OCI-LY7 (cell line): Measurements from ENCODE around the gene MGA. TPM values are rescaled to one million over a fixed set of nuclear protein-coding genes. Genes with fewer than 3 reads are reported as not detected.

ENCODE experiments used
- BruUV-seq: library from RNA; stranded (reverse); fragments of 400-500 nt; replicated peaks from 2 replicates; lab custom pipeline; 2021; lab: Mats Ljungman, UMichigan
- CTCF ChIA-PET: fragments of 300-600 bp; sonication (Branson Sonifier 250); formaldehyde crosslinking; loops from one replicate; lab custom pipeline; 2022; ENCODE audit warnings: antibody characterized with exemption; ENCODE audit not compliant: unreplicated experiment; lab: Charles Lee
- POLR2A ChIA-PET: fragments of 300-600 bp; sonication (Branson Sonifier 250); formaldehyde crosslinking; loops from one replicate; lab custom pipeline; 2022; ENCODE audit warnings: antibody characterized with exemption; lab: Charles Lee
- DNase-seq: peaks from one replicate; pipeline ENCODE4 v3.0.0-alpha.2; 2015; ENCODE audit warnings: low spot score
- H2AFZ ChIP-seq: fragments of 200-600 bp; sonication (generic), shearing (Covaris generic); 2 replicates; pipeline ENCODE4 v1.6.1; 2014; ENCODE audit warnings: mild to moderate bottlenecking, antibody characterized with exemption, low read length, moderate library complexity
- H3K27ac ChIP-seq: fragments of 200-600 bp; sonication (generic); 2 replicates; pipeline ENCODE4 v1.5.1; 2014; ENCODE audit warnings: mixed run types, low read depth, mild to moderate bottlenecking, moderate library complexity, low read length, inconsistent platforms; ENCODE audit not compliant: poor library complexity, severe bottlenecking
- H3K36me3 ChIP-seq: fragments of 200-600 bp; sonication (generic); 2 replicates; pipeline ENCODE4 v1.6.1; 2014; ENCODE audit warnings: mild to moderate bottlenecking, antibody characterized with exemption, low read length, moderate library complexity, mixed read lengths; ENCODE audit not compliant: insufficient read depth
- H3K4me1 ChIP-seq: fragments of 200-600 bp; sonication (generic); 2 replicates; pipeline ENCODE4 v1.5.1; 2014; ENCODE audit warnings: mild to moderate bottlenecking, low read length; ENCODE audit not compliant: insufficient read depth, poor library complexity, severe bottlenecking
- H3K4me2 ChIP-seq: fragments of 200-600 bp; sonication (generic); 2 replicates; pipeline ENCODE4 v1.6.1; 2014; ENCODE audit warnings: mild to moderate bottlenecking, low read length
- H3K4me3 ChIP-seq: fragments of 200-600 bp; sonication (generic); 2 replicates; pipeline ENCODE4 v1.5.1; 2014; ENCODE audit warnings: mild to moderate bottlenecking, low read depth, low read length; ENCODE audit not compliant: poor library complexity, severe bottlenecking
- H3K79me2 ChIP-seq: fragments of 200-600 bp; sonication (generic); 2 replicates; pipeline ENCODE4 v1.6.1; 2016; ENCODE audit warnings: low read depth, mild to moderate bottlenecking, low read length, moderate library complexity, mixed read lengths; ENCODE audit not compliant: insufficient read depth
- H3K9me2 ChIP-seq: fragments of 200-600 bp; sonication (generic); 2 replicates; pipeline ENCODE4 v1.6.1; 2016; ENCODE audit warnings: mild to moderate bottlenecking, low read length, mixed read lengths; ENCODE audit not compliant: insufficient read depth
- H3K9me3 ChIP-seq: fragments of 200-600 bp; sonication (generic); 2 replicates; pipeline ENCODE4 v1.6.1; 2014; ENCODE audit warnings: mild to moderate bottlenecking, mixed run types, low read length, mixed read lengths
- H4K20me1 ChIP-seq: fragments of 200-600 bp; sonication (generic); 2 replicates; pipeline ENCODE4 v1.6.1; 2014; ENCODE audit warnings: mild to moderate bottlenecking, antibody characterized with exemption, low read length, moderate library complexity, mixed read lengths; ENCODE audit not compliant: insufficient read depth
- CTCF ChIP-seq: fragments of 200-600 bp; sonication (generic); conservative IDR thresholded peaks from 2 replicates; pipeline ENCODE4 v1.5.1; 2014; ENCODE audit warnings: mild to moderate bottlenecking, antibody characterized with exemption, low read length, moderate library complexity, mixed read lengths
- EZH2phosphoT487 ChIP-seq: fragments of 200-600 bp; sonication (generic); IDR thresholded peaks from 2 replicates; pipeline ENCODE4 v1.6.1; 2018; ENCODE audit warnings: low read depth, borderline replicate concordance, mild to moderate bottlenecking, mixed run types, antibody characterized with exemption, low read length, moderate library complexity, mixed read lengths
- intact Hi-C: fragments of 100-400 bp; cut with micrococcal nuclease; formaldehyde crosslinking; loops from one replicate; pipeline ENCODE4 v1.10.0; 2022; ENCODE audit not compliant: unreplicated experiment
- total RNA-seq, 2 experiments: library from RNA; depleted of rRNA in 1 of 2; stranded (reverse); fragments of >200 nt in 1 of 2; shearing (Covaris generic) in 1 of 2; gene quantifications; 2 replicates each; pipeline ENCODE4 v1.2.3, GENCODE V29; 2014 to 2022

The MGA gene
- total RNA-seq, 2 experiments from 2014 or later, result 48.8 to 59.1 TPM

GRCh38 chr15:41773332-41773728 lies 113.1 kb downstream of the MGA start:
- DNase-seq, result peak; percentile 22
- intact Hi-C loops, result loop anchor here (5.0 kb wide), 2 partner anchors 171 to 216 kb away; partner anchors contain the start of gene TYRO3

GRCh38 chr15:41773729-41774061 lies 113.5 kb downstream of the MGA start:
- ChIA-PET POLR2A (interaction anchor here (0.5 to 3.2 kb wide), 11 partner anchors 10 to 482 kb away, joined by 3 to 22 read pairs (median 4); no protein-coding TSS in a partner anchor), CTCF (interaction anchor here (0.5 to 4.0 kb wide), 7 partner anchors 9 to 1314 kb away, joined by 3 to 67 read pairs (median 6); no protein-coding TSS in a partner anchor)
- H3K4me3 ChIP-seq, result peak overlapping the region; percentile 78
- no peaks in the 10 kb centered on the region for H3K9me3 ChIP-seq
- H4K20me1 ChIP-seq, result 0 out of 2 replicates have a peak, but pooled peaks cover 6% of the 10 kb centered on the region
- DNase-seq, result no peak
- H2AFZ ChIP-seq, result peak overlapping the region; percentile 71; the same call in 1 of the 2 replicates
- peak overlapping the region; percentile 76 for H3K4me2 ChIP-seq
- peaks cover 16% of the 10 kb centered on the region for H3K36me3 ChIP-seq
- peak overlapping the region; percentile 79 for H3K27ac ChIP-seq
- peaks cover 50% of the 10 kb centered on the region for H3K4me1 ChIP-seq
- intact Hi-C loops, result loop anchor here (1.0 to 5.0 kb wide), 7 partner anchors 21 to 216 kb away; partner anchors contain the start of genes MGA and TYRO3
- BruUV-seq, result no TSS peak
- TF ChIP-seq CTCF, result no peak
- no peak for TF ChIP-seq EZH2phosphoT487
- H3K9me2 ChIP-seq, result no peaks in the 10 kb centered on the region
- H3K79me2 ChIP-seq, result peaks cover 6% of the 10 kb centered on the region; the same call in 1 of the 2 replicates

More at GRCh38 chr15:41773332-41773728, 113.1 kb downstream of the MGA start:
- H2AFZ ChIP-seq, result no peak overlapping the region; the same call in 1 of the 2 replicates
- ChIA-PET POLR2A (interaction anchor here (0.5 to 3.2 kb wide), 10 partner anchors 10 to 482 kb away, joined by 3 to 22 read pairs (median 4); no protein-coding TSS in a partner anchor), CTCF (interaction anchor here (0.5 to 4.0 kb wide), 10 partner anchors 10 to 1314 kb away, joined by 3 to 67 read pairs (median 3); no protein-coding TSS in a partner anchor)
- H3K9me3 ChIP-seq, result no peaks in the 10 kb centered on the region
- no TSS peak for BruUV-seq
- peaks cover 6% of the 10 kb centered on the region; the same call in 1 of the 2 replicates for H3K79me2 ChIP-seq
- H3K4me3 ChIP-seq, result peak overlapping the region; percentile 78
- H3K27ac ChIP-seq, result peak overlapping the region; percentile 79
- peaks cover 46% of the 10 kb centered on the region for H3K4me1 ChIP-seq
- 0 out of 2 replicates have a peak, but pooled peaks cover 6% of the 10 kb centered on the region for H4K20me1 ChIP-seq
- no peaks in the 10 kb centered on the region for H3K9me2 ChIP-seq
- TF ChIP-seq CTCF (no peak), EZH2phosphoT487 (no peak)
- H3K4me2 ChIP-seq, result peak overlapping the region; percentile 76
- H3K36me3 ChIP-seq, result peaks cover 19% of the 10 kb centered on the region
